Psoas muscle (tissue), 7 donors: Measurements from ENCODE around the gene DEFB116. TPM values are rescaled to one million over a fixed set of nuclear protein-coding genes. Genes with fewer than 3 reads are reported as not detected.

Experiments used
- polyA plus RNA-seq, 3 donors: library from polyadenylated mRNA; stranded (reverse); fragments of 200-250 nt; gene quantifications; one replicate each; pipeline ENCODE4 v1.2.3, GENCODE V29; 2013
- total RNA-seq, 4 donors: library from RNA; stranded (reverse); fragmentation: NEBNext Ultra II Directional in 2 of 4; extraction: Animal tissue kit (Norgen Biotek cat#: 25700) in 2 of 4; gene quantifications; one replicate each; pipeline versions ENCODE4 v1.2.1 to v1.2.4, GENCODE V29; 2021 to 2023
- donor health status: healthy with polysubstance abuse.
- donor health status: DM: no; HTN: no; CAD: no; lungs with moderate emphysema.
- donor health status: Bipolar disorder and iron deficiency.
- donor health status: healthy.
- donor health status: DM: no; HTN: no; CAD: no.
- donor health status: DM: no; HTN: no; CAD: no.
- donor health status: DM: yes; HTN: yes; CAD: no.

DEFB116 gene
- total and polyA plus RNA-seq, 7 donors = not detected

Other genes with a start within 250 kb of the DEFB116 start
- gene DEFB115, start 50.9 kb downstream of the DEFB116 start, total RNA-seq = not detected
- gene DEFB115, start 50.9 kb downstream of the DEFB116 start, polyA plus RNA-seq = not detected
- not detected for gene DEFB118, start 60.0 kb upstream of the DEFB116 start, total RNA-seq
- gene DEFB118, start 60.0 kb upstream of the DEFB116 start, polyA plus RNA-seq = not detected
- gene DEFB119, start 82.0 kb upstream of the DEFB116 start, total RNA-seq = not detected
- not detected for gene DEFB119, start 82.0 kb upstream of the DEFB116 start, polyA plus RNA-seq
- not detected for gene DEFB121, start 97.6 kb upstream of the DEFB116 start, total RNA-seq
- gene DEFB121, start 97.6 kb upstream of the DEFB116 start, polyA plus RNA-seq = not detected
- gene DEFB123, start 132.0 kb upstream of the DEFB116 start, total RNA-seq = not detected
- not detected for gene DEFB123, start 132.0 kb upstream of the DEFB116 start, polyA plus RNA-seq
- not detected for gene DEFB124, start 166.5 kb upstream of the DEFB116 start, total RNA-seq
- gene DEFB124, start 166.5 kb upstream of the DEFB116 start, polyA plus RNA-seq = under 1 TPM in 1 of 3 donors, not detected in 2; 0.18 TPM
- gene REM1, start 166.7 kb upstream of the DEFB116 start, total RNA-seq = 1 to 10 TPM in 2 of 4 donors, under 1 TPM in 2; 0.91 to 2.0 (median 0.97) TPM
- 1 to 10 TPM in 2 of 3 donors, under 1 TPM in 1; 0.93 to 2.8 (median 1.4) TPM for gene REM1, start 166.7 kb upstream of the DEFB116 start, polyA plus RNA-seq
- gene HM13, start 205.9 kb upstream of the DEFB116 start, total RNA-seq = 10 to 100 TPM; 32.4 to 62.5 (median 49.2) TPM
- gene HM13, start 205.9 kb upstream of the DEFB116 start, polyA plus RNA-seq = 100 to 1,000 TPM in 1 of 3 donors, 10 to 100 TPM in 2; 44.0 to 112 (median 48.4) TPM